Progenitor cell of endocrine pancreas (in vitro differentiated cells): ENCODE results near the gene LRCH1. TPM values are rescaled to one million over a fixed set of nuclear protein-coding genes. Genes with fewer than 3 reads are reported as not detected.

Source experiments
- DNase-seq: peaks from one replicate; pipeline ENCODE4 v3.0.0; 2021; ENCODE audit warnings: low spot score; ENCODE audit not compliant: unreplicated experiment
- H3K27ac Mint-ChIP-seq: 2 replicates; pipeline ENCODE4 v1.8.0; 2021; ENCODE audit warnings: mild to moderate bottlenecking, moderate library complexity, mixed read lengths
- H3K27me3 Mint-ChIP-seq: 2 replicates; pipeline ENCODE4 v1.8.0; 2021; ENCODE audit warnings: mixed read lengths
- H3K36me3 Mint-ChIP-seq: 2 replicates; pipeline ENCODE4 v1.8.0; 2022; ENCODE audit warnings: mixed read lengths; ENCODE audit not compliant: insufficient read depth
- H3K4me1 Mint-ChIP-seq: 2 replicates; pipeline ENCODE4 v1.8.0; 2021; ENCODE audit warnings: low read depth, mixed read lengths
- H3K4me3 Mint-ChIP-seq: 2 replicates; pipeline ENCODE4 v1.8.0; 2021; ENCODE audit warnings: low read depth, mild to moderate bottlenecking, moderate library complexity, mixed read lengths
- H3K9me3 Mint-ChIP-seq: 2 replicates; pipeline ENCODE4 v1.8.0; 2021; ENCODE audit warnings: low read depth, mixed read lengths
- total RNA-seq: library from RNA; stranded (reverse); gene quantifications from 2 replicates; pipeline ENCODE4 v1.2.1, GENCODE V29; 2021
- TF ChIP-seq, protein P1 (sequence below): fragments of 200-600 bp; sonication (generic); IDR thresholded peaks from one replicate; pipeline ENCODE4 v1.5.0; 2021; ENCODE audit warnings: antibody characterized with exemption, mild to moderate bottlenecking; ENCODE audit not compliant: unreplicated experiment

Gene LRCH1
- total RNA-seq, 1 donor from 2014 or later = 17.9 TPM

GRCh38 chr13:46551410-46552302, 1.3 kb upstream of the LRCH1 start:
- Mint-ChIP-seq H3K4me1 (peaks cover 15% of the 10 kb centered on the region), H3K27me3 (peaks cover 7% of the 10 kb centered on the region), H3K9me3 (no peaks in the 10 kb centered on the region), H3K36me3 (no peaks in the 10 kb centered on the region), H3K27ac (peak overlapping the region; percentile 34), H3K4me3 (peak overlapping the region; percentile 94)
- TF ChIP-seq, protein P1, sequence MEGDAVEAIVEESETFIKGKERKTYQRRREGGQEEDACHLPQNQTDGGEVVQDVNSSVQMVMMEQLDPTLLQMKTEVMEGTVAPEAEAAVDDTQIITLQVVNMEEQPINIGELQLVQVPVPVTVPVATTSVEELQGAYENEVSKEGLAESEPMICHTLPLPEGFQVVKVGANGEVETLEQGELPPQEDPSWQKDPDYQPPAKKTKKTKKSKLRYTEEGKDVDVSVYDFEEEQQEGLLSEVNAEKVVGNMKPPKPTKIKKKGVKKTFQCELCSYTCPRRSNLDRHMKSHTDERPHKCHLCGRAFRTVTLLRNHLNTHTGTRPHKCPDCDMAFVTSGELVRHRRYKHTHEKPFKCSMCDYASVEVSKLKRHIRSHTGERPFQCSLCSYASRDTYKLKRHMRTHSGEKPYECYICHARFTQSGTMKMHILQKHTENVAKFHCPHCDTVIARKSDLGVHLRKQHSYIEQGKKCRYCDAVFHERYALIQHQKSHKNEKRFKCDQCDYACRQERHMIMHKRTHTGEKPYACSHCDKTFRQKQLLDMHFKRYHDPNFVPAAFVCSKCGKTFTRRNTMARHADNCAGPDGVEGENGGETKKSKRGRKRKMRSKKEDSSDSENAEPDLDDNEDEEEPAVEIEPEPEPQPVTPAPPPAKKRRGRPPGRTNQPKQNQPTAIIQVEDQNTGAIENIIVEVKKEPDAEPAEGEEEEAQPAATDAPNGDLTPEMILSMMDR = peak; percentile 87
- peak; percentile 51 for DNase-seq

DNA sequence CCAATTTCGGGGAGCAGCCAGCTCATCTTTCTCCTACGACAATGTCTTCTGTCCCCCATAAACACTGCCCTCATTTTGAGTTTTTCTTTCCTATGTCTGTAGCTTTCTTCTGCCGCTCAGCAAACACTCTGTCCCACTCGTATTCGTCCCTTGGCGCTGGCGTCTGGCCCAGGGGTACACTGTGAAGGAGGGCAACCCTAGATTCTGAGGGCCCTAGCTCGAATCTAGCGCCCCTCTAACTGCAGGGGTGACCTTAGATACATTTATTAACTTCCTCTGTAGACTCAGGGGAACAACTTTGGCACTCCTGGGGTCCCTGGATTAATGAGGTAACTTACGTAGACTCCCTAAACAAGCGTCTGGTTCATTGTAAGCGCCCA, 677 bp upstream of the LRCH1 start:
- H3K4me1 Mint-ChIP-seq = peaks cover 15% of the 10 kb centered on the region
- H3K27me3 Mint-ChIP-seq = peaks cover 7% of the 10 kb centered on the region
- peak overlapping the region; percentile 94 for H3K4me3 Mint-ChIP-seq
- TF ChIP-seq, protein P1 = no peak
- H3K9me3 Mint-ChIP-seq = no peaks in the 10 kb centered on the region
- H3K36me3 Mint-ChIP-seq = no peaks in the 10 kb centered on the region
- peak overlapping the region; percentile 8 for H3K27ac Mint-ChIP-seq
- no peak for DNase-seq

GRCh38 chr13:46553521-46553885, 533 bp downstream of the LRCH1 start:
- DNase-seq = peak; percentile 14
- peaks cover 17% of the 10 kb centered on the region for H3K4me1 Mint-ChIP-seq
- H3K36me3 Mint-ChIP-seq = no peaks in the 10 kb centered on the region
- TF ChIP-seq, protein P1 = no peak
- peak overlapping the region; percentile 94 for H3K4me3 Mint-ChIP-seq
- no peaks in the 10 kb centered on the region for H3K9me3 Mint-ChIP-seq
- peaks cover 7% of the 10 kb centered on the region for H3K27me3 Mint-ChIP-seq
- H3K27ac Mint-ChIP-seq = peak overlapping the region; percentile 97

DNA sequence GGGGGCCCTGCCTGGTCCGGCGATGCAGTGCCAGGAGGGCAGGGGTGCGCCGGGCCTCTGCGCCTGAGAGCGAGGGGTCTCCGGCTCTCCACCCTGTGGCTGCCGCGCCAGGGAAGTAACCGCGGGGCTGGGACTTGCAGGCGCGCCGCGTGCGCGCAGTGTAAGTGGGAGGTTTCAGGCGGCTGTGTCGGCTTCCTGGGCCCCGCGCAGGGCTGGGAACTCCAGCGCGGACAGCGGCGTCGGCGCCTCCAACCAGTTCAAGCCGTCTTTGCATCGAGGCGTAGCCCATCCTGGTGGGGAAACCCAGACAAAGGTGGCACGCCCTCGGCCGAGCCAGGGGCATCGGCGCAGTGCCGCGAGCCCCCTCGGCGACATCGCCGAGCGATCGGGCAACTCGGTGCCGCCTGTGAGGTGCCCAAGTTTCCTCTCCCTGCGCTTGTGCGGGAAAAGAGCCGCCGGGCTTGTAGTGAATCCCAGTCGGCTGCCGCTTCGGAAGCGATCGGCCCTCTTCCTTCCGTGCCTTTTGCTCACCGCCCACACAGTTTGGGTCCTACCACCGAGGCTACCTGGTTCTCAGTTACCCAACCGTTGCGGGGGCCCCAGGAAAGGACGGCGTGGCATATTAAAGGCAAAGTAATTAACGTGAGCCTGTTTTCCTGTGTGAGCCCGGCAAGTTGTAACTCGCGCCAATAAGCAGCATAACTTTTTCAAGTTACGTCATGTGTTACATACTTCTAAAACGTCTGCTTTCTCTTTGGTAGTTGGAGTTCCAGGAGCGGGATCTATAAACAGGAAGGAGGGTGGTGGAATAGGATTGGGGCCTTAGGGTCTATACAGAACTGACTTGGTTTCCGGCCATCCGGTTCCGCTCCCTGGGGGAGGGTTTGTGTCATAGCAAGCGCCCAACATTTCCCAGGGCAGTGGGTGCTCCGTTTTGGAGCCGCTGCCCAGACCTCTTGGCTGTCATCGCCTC, 1.2 kb downstream of the LRCH1 start:
- Mint-ChIP-seq H3K36me3 (no peaks in the 10 kb centered on the region), H3K27ac (peak overlapping the region; percentile 97), H3K27me3 (peaks cover 7% of the 10 kb centered on the region), H3K4me3 (peak overlapping the region; percentile 94), H3K4me1 (peaks cover 17% of the 10 kb centered on the region), H3K9me3 (no peaks in the 10 kb centered on the region)
- peak; percentile 40 for DNase-seq
- TF ChIP-seq, protein P1 = peak; percentile 30

DNA sequence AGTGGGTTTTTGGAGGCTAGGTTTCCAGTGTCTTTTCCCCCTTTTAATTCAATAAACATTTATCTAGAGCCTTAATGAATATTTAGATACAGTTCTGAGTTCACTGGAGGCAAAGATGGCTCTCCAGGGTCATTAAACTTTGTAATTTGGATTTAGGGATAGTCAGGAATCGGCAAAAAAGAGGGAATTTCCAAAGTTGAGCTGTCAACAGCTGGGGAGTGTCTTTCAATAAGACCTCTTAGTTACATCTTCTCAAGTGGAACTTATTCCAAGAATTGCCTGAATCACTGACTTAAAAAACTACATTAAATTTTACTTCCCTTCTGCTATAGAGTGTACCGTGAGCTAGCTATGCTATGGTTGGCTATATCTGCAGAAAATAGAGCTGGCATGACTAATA, 2.0 kb downstream of the LRCH1 start:
- peak overlapping the region; percentile 94 for H3K4me3 Mint-ChIP-seq
- H3K36me3 Mint-ChIP-seq = no peaks in the 10 kb centered on the region
- TF ChIP-seq, protein P1 = no peak
- peaks cover 7% of the 10 kb centered on the region for H3K27me3 Mint-ChIP-seq
- no peak for DNase-seq
- peaks cover 17% of the 10 kb centered on the region for H3K4me1 Mint-ChIP-seq
- H3K27ac Mint-ChIP-seq = peak overlapping the region; percentile 97
- no peaks in the 10 kb centered on the region for H3K9me3 Mint-ChIP-seq
